GM23338 (cell line): ENCODE measurements around the gene HBQ1.

Experiments
- CREB1 ChIP-seq: fragments of 250-450 bp; sonication (Bioruptor Pico); IDR thresholded peaks from 2 replicates; pipeline ENCODE4 v1.5.0; 2020; ENCODE audit warnings: low read depth, mild to moderate bottlenecking, moderate library complexity
- ETS1 ChIP-seq: IDR thresholded peaks from 2 replicates; pipeline ENCODE4 v1.6.1; 2016; ENCODE audit warnings: antibody characterized with exemption
- EZH2 ChIP-seq: fragments of 200-600 bp; sonication (generic); IDR thresholded peaks from one replicate; pipeline ENCODE4 v1.8.0; 2017; ENCODE audit warnings: antibody characterized with exemption, mild to moderate bottlenecking, low read depth; ENCODE audit not compliant: unreplicated experiment
- JUNB ChIP-seq: IDR thresholded peaks from one replicate; pipeline ENCODE4 v1.6.1; 2016; ENCODE audit warnings: antibody characterized with exemption; ENCODE audit not compliant: unreplicated experiment
- NANOG ChIP-seq: IDR thresholded peaks from 2 replicates; pipeline ENCODE4 v1.6.1; 2016; ENCODE audit warnings: antibody characterized with exemption, borderline replicate concordance
- POLR2AphosphoS5 ChIP-seq: IDR thresholded peaks from 2 replicates; pipeline ENCODE4 v1.6.1; 2016; ENCODE audit warnings: antibody characterized with exemption, low read depth
- ZNF331 ChIP-seq: fragments of 250-450 bp; sonication (Bioruptor Pico); IDR thresholded peaks from 2 replicates; pipeline ENCODE4 v1.5.0; 2020; ENCODE audit warnings: low read depth, mild to moderate bottlenecking, moderate library complexity
- TF ChIP-seq, protein P1 (sequence below), 2 experiments: fragments of 200-600 bp in 1 of 2; sonication (generic) in 1 of 2; conservative IDR thresholded peaks; 2 replicates each; pipeline versions ENCODE4 v1.5.1 to v1.6.1; 2016 to 2017; ENCODE audit warnings: antibody characterized with exemption in 2 of 2, low read depth in 2 of 2, mild to moderate bottlenecking in 2 of 2, moderate library complexity in 1 of 2
- TF ChIP-seq, protein P2 (sequence below): IDR thresholded peaks from one replicate; pipeline ENCODE4 v1.6.1; 2018; ENCODE audit warnings: antibody characterized with exemption; ENCODE audit not compliant: unreplicated experiment

DNA sequence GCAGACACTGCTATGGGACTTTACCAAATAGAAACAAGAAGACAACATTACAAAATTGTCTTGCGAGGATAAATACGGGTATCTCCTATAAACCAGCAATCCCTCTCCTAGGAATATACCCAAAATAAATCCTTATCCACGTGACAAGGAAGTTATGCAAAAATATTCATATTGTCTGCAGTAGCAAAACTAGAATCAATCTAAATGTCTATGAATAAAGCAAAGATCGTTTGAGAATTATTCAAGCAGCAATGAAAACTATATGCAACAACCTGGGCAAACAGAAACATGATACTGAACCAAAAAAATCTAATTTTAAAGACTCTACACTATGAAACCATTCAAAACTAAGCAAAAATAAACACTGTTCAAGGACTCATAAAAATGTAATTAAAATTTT is 39.8 kb downstream of the HBQ1 start:
- TF ChIP-seq, protein P1, sequence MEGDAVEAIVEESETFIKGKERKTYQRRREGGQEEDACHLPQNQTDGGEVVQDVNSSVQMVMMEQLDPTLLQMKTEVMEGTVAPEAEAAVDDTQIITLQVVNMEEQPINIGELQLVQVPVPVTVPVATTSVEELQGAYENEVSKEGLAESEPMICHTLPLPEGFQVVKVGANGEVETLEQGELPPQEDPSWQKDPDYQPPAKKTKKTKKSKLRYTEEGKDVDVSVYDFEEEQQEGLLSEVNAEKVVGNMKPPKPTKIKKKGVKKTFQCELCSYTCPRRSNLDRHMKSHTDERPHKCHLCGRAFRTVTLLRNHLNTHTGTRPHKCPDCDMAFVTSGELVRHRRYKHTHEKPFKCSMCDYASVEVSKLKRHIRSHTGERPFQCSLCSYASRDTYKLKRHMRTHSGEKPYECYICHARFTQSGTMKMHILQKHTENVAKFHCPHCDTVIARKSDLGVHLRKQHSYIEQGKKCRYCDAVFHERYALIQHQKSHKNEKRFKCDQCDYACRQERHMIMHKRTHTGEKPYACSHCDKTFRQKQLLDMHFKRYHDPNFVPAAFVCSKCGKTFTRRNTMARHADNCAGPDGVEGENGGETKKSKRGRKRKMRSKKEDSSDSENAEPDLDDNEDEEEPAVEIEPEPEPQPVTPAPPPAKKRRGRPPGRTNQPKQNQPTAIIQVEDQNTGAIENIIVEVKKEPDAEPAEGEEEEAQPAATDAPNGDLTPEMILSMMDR (conservative IDR thresholded peaks at IDR 0.05; ENCODE audit: low read depth in 2 of 2): no peak
- TF ChIP-seq, protein P2, sequence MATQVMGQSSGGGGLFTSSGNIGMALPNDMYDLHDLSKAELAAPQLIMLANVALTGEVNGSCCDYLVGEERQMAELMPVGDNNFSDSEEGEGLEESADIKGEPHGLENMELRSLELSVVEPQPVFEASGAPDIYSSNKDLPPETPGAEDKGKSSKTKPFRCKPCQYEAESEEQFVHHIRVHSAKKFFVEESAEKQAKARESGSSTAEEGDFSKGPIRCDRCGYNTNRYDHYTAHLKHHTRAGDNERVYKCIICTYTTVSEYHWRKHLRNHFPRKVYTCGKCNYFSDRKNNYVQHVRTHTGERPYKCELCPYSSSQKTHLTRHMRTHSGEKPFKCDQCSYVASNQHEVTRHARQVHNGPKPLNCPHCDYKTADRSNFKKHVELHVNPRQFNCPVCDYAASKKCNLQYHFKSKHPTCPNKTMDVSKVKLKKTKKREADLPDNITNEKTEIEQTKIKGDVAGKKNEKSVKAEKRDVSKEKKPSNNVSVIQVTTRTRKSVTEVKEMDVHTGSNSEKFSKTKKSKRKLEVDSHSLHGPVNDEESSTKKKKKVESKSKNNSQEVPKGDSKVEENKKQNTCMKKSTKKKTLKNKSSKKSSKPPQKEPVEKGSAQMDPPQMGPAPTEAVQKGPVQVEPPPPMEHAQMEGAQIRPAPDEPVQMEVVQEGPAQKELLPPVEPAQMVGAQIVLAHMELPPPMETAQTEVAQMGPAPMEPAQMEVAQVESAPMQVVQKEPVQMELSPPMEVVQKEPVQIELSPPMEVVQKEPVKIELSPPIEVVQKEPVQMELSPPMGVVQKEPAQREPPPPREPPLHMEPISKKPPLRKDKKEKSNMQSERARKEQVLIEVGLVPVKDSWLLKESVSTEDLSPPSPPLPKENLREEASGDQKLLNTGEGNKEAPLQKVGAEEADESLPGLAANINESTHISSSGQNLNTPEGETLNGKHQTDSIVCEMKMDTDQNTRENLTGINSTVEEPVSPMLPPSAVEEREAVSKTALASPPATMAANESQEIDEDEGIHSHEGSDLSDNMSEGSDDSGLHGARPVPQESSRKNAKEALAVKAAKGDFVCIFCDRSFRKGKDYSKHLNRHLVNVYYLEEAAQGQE: no peak
- TF ChIP-seq POLR2AphosphoS5 (no peak), ETS1 (no peak), CREB1 (CRISPR knock-in tag) (no peak), EZH2 (no peak), ZNF331 (no peak), JUNB (no peak), NANOG (no peak)
